DOHH2 (cell line): ENCODE measurements around the gene MAP1LC3B2.

ENCODE experiments used
- CTCF ChIP-seq: fragments of 200-600 bp; sonication (generic); IDR thresholded peaks from one replicate; pipeline ENCODE4 v1.5.1; 2014; ENCODE audit warnings: antibody characterized with exemption, mild to moderate bottlenecking, low read depth, low read length; ENCODE audit not compliant: poor library complexity, severe bottlenecking
- EZH2phosphoT487 ChIP-seq: fragments of 200-600 bp; sonication (generic); IDR thresholded peaks from 2 replicates; pipeline ENCODE4 v1.6.1; 2017; ENCODE audit warnings: borderline replicate concordance, mild to moderate bottlenecking, antibody characterized with exemption, low read length, moderate library complexity, mixed read lengths

GRCh38 chr12:116559162-116559935 lies at the start of gene MAP1LC3B2:
- no peak for TF ChIP-seq CTCF
- TF ChIP-seq EZH2phosphoT487 = no peak
